ENCODE data around the gene HOXC10.

The HOXC10 gene

DNA sequence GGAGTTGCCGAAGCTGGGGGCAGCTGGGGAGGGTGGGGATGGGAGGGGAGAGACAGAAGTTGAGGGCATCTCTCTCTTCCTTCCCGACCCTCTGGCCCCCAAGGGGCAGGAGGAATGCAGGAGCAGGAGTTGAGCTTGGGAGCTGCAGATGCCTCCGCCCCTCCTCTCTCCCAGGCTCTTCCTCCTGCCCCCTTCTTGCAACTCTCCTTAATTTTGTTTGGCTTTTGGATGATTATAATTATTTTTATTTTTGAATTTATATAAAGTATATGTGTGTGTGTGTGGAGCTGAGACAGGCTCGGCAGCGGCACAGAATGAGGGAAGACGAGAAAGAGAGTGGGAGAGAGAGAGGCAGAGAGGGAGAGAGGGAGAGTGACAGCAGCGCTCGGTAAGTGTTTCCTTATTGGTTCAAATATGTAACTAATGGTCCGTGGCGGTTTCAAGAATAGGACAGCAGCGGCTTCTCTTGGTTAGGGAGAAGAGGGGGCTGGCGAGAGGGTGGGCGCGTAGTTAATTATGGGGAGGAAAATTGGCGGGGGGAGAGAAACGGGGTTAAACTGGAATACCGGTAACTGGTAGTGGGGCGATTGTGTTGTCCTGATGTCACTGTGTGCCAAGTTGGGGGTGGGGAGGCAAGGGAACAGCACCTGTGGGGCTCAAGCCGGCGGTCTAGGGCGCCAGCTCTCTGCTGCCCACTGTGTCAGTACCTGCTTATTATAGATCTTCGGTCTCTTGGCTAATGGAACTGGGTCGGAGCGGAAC is 32.3 kb downstream of the HOXC10 start:
- DNase-seq: no peak

DNA sequence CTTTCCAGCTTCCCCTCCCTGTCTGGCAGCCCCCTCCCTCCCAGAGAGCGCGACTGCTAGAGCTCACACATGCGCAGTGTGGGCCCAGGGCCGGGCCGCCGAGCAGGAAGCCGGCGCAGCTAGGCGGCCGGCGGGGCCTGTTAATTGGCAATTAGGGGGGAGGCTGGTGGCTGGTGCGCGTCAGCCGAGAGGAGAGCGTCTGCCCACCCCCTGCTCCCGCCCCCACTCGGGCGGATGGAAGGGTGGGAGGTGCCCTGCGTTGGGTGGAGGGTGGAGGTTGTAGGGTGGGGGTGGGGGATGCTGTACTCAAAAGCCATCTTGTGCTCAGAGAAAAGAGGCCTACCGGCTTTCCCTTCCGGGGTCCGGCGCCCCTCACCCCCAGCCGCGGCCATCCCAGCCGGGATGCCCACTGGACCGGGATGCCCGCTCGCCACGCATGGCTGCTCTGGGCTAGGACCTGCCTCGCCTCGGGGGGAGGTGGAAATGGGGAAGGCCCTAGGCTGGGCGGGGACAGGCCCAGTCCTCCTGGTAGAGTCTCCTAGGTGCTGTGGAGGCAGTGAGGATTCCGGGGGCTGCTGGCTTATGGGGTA is 33.0 kb downstream of the HOXC10 start:
- DNase-seq: peak; percentile 71

DNA sequence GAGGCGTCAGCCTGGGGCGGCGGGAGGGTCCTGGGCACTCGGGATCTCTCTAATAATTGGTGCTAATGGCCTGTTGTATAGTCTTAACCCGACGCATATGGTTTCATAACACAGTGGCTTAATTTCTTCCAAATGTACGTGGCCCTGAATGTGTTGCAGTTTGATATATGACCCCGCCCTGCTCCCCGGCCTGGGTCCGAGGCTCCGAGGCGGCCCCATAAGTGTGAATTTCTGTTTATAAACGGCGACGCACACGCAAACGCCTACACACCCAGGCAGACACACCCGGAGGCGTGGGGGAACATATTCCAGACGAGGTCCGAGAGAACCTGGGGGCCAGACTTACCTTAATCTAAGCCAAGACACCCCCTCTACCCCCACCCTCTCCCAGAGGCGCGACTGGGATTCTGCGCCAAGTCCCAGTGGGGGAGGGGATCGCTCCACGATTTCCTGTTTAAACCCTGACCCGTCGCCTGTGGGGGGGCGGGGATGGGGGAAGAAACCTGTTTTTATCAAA is 33.6 kb downstream of the HOXC10 start:
- no peak for DNase-seq

DNA sequence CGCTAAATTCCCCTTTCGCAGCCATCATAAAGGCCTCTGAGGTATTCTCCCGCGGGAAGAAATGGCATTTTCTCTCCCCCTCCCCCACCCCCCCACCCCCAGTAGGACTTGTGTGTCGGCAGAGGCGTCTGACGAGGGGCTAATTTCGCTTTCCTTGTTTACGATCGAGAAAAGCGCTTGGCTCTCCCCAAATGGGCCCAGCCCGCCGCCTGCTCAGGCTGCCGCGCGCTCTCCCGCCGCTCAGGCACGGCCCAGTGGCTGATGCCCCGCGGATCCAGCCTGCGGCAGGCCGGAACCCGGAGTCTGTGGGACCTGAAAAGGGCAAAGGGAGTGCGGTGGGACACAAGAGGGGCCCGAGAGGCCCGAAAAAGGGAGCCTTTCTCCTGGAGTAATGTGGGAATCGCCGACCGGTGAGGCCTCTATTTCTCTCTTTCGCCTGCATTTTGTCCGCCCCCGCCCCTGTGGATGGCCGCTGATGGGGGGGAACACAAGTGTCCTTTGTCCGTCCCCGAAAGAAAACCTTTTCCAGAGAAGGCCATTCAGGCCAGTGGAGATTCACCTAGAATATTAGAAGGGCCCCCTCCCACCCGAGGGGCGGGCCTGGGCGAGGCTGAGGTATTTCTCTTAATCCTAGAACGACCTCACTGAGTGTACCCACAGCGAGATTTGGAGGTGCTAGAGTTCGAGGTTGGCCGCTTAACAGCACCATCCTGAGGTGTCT is 34.3 kb downstream of the HOXC10 start:
- DNase-seq: no peak

DNA sequence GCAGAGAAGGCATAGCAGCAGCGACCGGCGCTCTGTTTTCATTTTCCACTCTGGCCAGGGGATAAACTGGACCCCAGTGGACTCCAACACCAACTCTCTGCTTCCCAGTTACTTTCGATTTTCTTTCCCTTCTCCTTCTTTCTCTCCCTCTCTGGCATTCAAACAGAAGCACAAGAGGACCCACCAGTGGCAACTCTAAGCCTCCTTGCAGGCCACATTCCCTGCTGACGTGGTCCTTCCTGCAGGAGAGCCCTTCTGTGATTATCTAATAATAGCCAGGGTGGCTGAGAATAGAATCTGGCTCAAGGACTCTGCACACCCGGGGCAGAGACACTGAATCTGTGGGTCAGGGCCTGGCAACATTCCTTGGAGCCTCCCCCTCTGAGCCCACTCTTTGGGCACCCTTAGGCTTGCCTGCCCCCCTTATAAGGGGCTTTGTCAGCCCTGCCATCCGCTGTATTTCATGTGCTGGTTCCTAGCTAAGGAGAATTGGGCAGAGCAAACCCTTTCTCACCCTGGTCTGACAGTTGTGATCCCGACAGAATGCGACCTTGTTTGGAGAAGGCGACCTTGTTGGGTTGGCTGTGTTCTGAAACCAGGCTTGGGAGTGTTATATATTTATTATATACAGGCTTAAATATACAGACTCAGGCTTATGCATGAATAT is 35.1 kb downstream of the HOXC10 start:
- no peak for DNase-seq

DNA sequence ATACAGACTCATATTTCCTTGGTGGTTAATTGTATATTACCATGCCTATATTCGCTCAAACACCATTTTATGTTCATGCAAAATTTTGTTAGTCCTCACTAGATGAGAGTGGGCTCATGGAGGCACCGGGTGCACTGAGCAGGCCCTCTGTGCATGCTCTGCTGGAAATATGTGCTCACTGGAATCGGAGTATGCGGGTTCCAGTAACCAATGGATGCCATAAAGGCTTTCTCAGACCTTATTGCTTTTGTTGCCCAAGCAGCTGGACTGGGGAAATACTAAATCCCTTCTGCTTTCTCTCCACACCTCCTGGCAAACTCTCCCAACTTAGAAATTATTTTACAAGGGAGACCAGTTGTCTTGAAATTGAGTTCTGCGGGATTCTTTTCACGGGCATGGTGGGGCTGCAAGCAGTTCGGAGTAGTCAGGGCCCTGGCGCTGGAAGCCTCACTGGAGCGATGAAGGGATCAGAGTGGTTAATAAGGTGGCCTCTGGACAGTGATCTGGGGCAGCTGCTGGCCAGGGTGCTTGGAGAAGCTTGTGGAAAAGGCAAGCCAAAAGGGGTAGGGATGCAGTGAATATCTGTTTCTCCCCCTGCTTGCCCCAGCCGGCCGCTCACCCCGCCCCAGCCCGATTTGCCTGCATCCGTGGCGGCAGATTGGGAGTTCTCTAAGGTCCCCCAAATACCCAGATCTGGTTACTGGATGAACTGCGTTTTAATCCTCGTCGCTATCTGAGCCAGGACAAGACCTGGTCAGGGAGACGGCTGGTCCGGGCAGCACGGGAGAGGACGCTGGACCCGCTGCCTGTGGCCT is 35.9 kb downstream of the HOXC10 start:
- no peak for DNase-seq

DNA sequence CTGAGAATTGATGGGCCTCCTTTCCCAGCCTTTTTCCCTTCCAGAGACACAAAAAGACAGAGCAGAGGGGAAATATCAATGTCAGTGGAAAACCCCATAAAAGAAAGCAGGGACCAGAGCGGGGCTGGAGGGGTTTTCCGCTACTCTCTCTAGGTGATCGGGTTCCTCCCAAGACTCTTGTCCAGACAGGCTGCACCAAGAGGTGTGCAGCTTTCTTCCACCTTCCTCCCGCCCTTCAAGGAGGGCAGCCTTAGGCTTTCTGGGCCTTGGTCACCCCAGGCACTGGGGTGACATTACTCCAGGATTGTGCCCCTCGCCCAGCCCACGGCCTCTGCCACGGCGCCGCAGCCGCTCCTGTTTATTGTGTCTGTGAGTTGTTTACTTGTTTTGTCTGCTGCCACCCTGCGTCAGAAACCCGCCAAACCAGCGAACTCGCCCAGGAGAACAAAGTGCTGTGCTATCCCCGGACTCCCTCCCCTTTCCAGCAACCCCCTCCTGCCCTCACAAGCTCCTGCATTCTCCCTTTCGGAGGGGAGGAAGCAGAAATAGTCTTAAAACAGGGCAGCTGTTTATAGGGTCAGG is 36.6 kb downstream of the HOXC10 start:
- DNase-seq: no peak

DNA sequence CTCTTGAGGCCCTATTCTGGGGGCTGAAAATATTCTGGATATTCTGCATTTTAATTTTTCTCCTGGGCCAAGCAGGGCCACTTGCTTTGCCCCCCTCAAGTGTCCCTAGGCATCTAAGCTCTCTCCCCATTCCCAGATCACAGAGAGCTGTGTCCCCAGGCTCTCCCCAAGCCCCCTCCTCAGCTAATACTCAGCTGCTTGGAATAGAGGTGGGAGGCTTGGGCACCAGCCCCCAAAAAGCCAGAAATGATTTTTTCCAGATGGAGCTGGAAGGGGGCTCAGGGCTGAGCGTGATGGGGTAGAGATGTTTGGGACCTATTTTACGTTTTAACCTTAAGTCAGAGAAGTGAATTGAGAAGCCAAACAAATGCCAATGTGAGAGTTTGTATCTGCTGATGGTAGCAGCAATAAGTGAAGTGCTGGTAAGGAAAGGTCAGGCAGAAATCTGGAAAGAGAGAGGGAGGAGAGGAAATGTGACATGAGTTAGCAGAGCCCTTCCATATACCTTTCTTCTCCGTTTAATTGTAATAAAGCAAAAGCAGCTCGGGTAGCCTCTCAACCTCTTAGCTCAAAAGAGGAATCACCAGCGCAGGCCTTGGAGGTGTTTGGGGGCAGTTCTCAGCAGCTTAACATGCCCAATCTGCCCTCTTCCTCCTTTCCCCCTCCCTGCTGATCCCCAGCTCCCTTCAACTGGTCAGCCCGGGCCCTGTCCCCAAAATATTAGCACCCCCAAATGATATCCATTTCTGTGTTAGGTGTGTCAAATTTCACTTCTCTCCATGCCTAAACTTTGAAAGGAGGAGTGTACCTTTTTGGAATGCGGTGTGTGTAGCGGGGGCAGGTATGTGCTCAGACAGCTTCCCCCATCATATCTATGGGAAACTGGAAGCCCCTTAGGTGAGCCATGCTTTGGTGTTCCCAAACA is 38.3 kb downstream of the HOXC10 start:
- no peak for DNase-seq

DNA sequence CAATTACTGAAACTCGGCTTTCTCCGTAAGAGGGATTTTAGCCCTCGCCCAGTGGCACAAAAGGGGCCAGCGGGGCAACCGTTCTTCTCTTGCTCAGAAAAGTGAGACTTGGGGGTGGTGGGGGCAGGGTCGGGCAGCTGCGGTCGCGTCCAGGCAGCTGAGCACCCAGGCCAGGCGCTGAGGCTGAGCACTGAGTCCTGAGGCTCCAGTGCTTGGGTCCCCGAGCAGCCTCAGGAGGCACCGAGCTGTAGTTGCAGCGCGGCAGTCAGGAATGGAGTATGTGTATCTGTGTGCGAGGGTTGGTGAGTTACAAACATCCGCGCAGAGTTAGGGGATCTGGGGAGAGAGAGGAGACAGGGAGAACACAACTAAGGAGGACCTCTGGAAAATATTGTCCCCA is 39.2 kb downstream of the HOXC10 start:
- DNase-seq: no peak

DNA sequence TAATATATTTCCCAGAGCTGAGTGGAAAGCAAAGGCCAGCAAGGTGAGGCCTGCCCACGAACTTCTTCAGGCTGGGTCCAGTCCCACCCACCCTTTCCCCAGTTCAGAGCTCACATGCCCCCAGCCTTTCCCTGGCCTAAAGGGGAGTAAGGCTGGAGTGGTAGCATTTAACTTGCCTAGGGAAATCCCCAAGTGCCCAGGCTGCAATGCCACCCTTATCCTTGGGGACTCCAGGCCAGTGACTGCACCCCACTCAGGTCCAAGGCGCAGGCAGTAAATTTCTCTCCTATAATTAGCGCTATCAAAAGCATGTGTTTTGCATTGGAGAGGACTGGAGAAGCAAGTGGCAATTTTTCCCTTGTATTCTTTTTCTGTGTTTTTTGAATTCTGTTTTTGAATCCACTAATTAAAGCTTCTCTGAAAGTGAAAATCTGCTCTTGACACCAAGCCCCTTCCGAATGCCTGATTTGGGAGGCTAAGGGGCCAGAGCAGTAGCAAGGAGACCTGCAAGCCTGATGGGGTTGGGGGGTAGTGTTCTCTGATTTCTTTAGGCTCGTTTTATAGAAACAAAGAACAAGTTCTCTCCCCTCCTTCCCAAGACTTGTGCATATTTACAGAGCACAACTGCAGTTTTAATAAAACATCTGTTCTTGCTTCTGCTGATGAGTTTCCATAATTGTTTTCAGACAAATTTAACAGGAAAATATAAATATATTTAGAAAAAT is 39.8 kb downstream of the HOXC10 start:
- no peak for DNase-seq

DNA sequence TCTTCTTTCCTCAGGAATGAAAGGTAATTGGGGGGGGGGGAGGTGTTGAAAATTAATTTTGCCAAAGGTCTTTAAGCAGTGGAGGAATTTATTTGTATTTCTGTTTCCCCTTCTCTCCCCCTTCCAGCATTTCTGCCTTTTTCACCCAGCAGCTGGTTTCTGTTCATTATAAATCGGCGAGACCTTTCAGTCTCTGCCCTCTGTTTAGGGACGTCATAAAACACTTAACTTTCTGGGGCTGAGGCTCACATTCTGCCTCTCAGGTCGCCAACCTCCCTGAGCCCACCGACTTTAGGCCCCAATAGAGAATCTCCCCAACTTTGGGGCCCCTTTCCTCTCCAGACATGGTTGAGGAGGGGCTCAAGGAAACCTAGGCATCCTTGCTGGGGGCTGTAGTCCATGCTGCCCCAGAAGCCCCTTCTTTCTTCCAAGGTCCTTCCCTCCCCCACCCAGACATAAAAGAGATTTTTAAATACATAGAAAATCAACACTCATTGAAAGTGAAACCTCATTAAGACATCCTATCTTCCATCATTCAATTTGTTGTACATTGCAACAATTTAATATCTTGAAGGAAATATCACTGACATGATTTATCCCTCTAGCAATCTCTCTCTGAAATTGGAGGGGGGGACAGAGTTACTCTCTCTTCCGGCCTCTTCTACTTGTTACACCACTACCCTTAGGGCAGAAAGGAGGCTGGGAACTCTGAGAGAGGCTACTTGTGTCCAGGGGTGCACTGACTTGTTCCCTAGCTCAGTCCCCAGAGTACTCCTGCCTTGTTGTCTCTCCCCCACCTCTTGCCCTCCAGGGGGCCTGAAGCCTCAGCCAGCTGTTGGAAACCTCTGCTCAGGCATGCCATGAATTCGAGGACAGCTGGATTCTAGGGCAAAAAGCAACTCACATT is 40.8 kb downstream of the HOXC10 start:
- no peak for DNase-seq

DNA sequence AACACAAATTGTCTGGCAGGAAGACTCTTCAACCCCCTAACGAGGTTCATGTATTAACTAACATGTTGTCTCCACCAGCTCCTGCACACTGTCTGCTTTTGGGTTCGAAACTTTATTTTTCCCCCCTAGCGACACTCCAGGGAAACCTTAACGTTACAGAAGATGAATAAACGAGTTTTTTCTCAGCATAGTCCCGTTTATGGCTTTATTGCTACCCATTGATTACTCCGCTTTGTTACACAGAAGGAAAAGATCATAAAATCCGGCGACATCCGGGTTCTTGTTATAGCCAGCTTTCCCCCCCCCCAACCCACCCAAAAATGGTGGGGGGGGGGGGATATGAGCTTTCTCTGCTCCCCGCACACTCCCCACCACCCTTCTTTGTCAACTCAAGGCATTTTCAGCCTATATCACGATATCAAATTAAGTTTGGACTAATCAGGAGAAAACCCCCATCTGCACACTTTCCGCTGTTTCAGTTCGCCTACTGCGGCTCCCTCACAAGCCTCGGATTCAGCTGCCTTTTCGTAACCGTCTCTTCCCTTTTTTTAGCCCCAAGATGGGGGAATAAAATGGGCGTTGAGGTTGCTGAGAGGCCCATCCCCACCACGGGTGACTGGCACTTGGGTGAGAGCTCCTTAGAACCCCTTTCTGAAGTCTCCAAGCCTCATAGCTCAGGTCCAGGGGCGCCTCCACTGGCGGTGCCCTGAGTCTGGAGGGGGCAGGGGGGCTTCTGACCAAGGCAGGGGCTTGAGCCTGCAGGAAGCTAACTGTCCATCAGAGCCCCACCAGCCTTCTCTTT is 41.9 kb downstream of the HOXC10 start:
- DNase-seq: peak; percentile 51

DNA sequence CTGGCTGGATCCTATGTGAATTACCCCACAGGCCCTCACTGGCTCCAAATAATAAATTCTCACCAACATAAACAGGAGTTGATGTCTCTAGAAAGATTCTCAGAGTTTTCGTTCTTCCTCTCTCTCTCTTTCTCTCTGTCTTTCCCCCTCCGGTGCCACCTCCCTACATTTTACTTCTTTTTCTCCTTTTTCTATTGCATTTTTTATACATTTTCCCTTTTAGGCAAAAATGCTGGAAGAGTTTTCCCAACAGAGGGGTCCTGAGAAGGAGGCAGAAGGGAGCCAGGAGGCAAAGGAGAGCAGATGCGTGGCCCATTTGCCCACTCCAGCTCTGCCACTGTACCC is 42.5 kb downstream of the HOXC10 start:
- no peak for DNase-seq

DNA sequence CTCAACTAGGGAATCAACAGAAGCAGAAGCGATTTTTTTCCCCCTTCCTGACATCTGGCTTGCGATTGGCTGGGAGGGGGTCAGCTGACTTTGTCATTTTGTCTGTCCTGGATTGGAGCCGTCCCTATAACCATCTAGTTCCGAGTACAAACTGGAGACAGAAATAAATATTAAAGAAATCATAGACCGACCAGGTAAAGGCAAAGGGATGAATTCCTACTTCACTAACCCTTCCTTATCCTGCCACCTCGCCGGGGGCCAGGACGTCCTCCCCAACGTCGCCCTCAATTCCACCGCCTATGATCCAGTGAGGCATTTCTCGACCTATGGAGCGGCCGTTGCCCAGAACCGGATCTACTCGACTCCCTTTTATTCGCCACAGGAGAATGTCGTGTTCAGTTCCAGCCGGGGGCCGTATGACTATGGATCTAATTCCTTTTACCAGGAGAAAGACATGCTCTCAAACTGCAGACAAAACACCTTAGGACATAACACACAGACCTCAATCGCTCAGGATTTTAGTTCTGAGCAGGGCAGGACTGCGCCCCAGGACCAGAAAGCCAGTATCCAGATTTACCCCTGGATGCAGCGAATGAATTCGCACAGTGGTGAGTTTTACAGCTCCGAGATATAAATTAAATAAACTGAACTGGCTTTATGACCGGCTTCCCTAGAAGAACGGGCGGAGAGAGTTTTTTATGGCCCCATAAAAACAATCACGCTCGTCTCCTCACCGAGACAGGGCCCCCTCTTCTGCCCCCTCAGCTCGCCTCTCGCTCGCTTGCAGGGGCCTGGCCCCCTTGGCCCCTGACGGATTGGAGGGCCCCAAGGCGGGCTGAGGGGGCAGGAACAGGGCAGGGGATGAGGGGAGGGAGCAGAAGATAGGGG is 43.6 kb downstream of the HOXC10 start, which contains the start of gene HOXC6:
Gene HOXC6, plus strand, starts transcription at position 127 of the 888 bp plus-strand sequence. Its CDS starts 82 bp downstream, at position 209.
- DNase-seq: peak; percentile 77

DNA sequence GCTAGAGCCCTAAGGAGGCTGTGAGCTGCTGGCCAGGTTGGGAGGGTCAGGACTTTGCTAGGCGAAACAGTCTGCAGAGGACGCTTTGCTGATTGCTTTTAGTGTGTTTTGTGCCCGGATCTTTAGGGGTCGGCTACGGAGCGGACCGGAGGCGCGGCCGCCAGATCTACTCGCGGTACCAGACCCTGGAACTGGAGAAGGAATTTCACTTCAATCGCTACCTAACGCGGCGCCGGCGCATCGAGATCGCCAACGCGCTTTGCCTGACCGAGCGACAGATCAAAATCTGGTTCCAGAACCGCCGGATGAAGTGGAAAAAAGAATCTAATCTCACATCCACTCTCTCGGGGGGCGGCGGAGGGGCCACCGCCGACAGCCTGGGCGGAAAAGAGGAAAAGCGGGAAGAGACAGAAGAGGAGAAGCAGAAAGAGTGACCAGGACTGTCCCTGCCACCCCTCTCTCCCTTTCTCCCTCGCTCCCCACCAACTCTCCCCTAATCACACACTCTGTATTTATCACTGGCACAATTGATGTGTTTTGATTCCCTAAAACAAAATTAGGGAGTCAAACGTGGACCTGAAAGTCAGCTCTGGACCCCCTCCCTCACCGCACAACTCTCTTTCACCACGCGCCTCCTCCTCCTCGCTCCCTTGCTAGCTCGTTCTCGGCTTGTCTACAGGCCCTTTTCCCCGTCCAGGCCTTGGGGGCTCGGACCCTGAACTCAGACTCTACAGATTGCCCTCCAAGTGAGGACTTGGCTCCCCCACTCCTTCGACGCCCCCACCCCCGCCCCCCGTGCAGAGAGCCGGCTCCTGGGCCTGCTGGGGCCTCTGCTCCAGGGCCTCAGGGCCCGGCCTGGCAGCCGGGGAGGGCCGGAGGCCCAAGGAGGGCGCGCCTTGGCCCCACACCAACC is 44.8 kb downstream of the HOXC10 start:
- no peak for DNase-seq

DNA sequence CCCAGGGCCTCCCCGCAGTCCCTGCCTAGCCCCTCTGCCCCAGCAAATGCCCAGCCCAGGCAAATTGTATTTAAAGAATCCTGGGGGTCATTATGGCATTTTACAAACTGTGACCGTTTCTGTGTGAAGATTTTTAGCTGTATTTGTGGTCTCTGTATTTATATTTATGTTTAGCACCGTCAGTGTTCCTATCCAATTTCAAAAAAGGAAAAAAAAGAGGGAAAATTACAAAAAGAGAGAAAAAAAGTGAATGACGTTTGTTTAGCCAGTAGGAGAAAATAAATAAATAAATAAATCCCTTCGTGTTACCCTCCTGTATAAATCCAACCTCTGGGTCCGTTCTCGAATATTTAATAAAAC is 45.5 kb downstream of the HOXC10 start:
- DNase-seq: no peak

All from MV-4-11 (cell line).